Forelimb muscle (tissue), 1 donor: ENCODE data around the gene SCGB1D4. TPM values are rescaled to one million over a fixed set of nuclear protein-coding genes. Genes with fewer than 3 reads are reported as not detected.

Source experiments
- DNase-seq: peaks from one replicate; pipeline ENCODE4 v3.0.0-alpha.2; 2013; ENCODE audit warnings: low read depth
- polyA plus RNA-seq: library from polyadenylated mRNA; unstranded; fragments of 120-200 nt; gene quantifications from one replicate; pipeline ENCODE4 v1.2.1, GENCODE V29; 2013; ENCODE audit not compliant: insufficient read length

Gene SCGB1D4
- polyA plus RNA-seq, 1 donor, result not detected

GRCh38 chr11:62273789-62274275 lies 25.0 kb downstream of the SCGB1D4 start:
- no peak for DNase-seq

- no peak for DNase-seq
Measured at GRCh38 chr11:62273284-62273683, 25.6 kb downstream of the SCGB1D4 start.

GRCh38 chr11:62269654-62270278 lies 29.1 kb downstream of the SCGB1D4 start, which contains the start of gene SCGB2A2:
TSS of gene SCGB2A2 (plus strand) at chr11:62270158. CDS start at chr11:62270217, 59 bp downstream.
- DNase-seq, result no peak

DNA sequence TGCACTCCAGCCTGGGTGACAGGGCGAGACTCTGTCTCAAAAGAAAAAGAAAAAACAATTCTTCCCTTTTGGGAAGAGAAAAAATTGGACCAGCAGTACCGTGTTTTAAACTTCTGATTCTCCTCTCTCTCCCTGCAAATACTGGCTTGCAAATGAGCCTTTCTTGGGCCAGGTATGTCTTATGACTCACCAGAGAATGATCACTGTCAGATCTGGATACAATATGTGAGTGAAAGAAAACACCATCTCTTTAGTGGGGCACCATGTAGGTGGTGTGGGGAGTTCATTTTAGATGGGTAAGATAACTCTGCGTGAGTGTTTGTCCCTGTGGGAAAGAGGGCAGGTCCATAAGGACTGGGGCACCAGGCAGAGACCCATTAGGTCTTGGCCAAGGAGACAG lies 31.3 kb downstream of the SCGB1D4 start:
- no peak for DNase-seq

- DNase-seq, result no peak
Measured at GRCh38 chr11:62267050-62267449, 31.8 kb downstream of the SCGB1D4 start.

DNA sequence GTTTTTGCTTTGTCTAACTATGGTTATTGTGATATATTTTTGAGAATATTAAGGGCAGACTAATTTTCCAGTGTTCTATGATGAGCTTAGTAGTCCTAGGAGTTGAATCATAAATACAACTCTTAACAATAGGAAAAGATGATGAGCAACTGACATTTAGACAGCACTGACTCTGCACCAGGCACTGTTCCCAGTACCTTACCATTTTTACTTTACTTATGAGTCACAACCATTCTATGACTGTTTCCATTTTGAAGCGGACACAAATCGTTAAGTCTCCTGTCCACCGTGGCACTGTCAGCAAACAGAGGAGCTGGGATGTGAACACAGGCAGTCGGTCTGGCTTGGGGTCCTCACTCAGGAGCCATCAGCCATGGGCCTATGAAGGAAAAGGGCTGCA lies 32.3 kb downstream of the SCGB1D4 start:
- no peak for DNase-seq

GRCh38 chr11:62264004-62264403 lies 34.9 kb downstream of the SCGB1D4 start:
- no peak for DNase-seq

DNA sequence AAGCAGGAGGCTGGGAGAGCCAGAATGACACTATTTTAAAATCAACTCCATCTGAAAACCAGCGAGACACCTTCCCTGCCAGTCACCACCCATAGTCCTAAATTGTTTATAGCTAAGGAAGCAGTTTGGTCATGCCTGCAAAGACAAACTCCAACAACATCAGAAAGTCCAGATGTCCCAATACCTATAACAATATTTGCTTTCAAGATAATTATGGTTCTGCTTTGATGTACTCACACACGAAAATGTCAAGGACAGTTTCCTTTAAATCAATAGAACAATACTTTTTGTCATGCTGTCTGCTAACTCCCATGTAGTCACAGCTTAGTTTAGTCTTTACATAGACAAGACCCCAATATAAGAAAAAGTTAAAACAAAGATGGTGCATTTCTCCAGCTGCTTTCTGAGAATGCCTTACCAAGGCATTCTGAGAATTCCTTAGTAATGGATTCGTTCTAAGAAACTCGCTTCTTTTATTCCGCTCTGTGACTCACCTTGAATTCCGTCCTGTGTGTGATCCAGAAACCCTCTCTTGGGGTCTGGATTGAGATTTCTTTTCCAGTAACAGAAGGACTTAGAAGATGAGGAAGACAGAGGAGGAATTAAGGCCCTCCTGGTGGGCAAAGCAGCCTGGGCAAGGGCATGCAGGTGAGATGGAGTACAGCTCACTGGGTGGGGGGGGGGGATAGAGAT lies 38.5 kb downstream of the SCGB1D4 start:
- DNase-seq, result no peak

DNA sequence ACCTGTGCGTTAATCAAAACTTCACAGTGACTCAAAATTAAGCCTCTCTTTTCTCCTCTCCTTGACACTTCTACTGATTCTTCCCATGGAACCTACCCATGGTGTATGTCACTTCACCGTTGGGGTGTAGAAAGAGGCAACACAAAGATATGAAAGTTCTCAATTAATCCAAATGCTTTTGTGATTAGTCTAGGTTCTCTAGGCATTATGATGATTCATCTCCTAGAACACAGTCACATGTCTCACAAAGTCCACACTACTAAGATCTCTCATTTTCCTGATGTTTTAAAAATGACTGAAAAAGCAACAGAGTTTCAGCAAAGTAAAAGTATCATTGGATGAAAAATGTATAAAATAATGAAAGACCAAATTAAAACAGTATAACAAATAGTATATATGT lies 42.6 kb downstream of the SCGB1D4 start:
- DNase-seq, result no peak

DNA sequence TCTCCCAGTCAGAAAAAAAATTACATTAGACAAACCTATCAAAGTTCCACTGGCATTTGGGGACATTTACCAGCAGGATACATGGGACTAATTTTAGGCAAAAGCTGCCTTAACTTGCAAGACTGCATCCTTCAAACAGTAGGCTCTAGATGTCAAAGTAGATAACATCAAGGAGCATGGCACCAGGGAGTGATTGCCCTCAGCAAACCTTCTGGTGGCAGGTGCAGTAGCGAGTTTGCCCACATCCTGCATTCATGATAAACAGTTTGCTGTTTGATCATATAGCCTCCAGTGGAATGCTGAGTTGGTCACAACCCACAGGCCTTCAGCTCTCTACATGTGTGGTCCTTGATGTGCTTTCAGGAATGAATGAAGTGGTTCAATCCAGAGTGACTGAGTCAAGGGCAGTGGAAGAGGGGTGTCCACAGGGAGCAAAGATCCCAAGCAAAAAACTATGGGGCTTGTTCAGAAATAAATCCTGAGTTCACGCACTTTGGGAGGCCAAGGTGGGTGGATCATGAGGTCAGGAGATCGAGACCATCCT lies 44.8 kb downstream of the SCGB1D4 start:
- no peak for DNase-seq

DNA sequence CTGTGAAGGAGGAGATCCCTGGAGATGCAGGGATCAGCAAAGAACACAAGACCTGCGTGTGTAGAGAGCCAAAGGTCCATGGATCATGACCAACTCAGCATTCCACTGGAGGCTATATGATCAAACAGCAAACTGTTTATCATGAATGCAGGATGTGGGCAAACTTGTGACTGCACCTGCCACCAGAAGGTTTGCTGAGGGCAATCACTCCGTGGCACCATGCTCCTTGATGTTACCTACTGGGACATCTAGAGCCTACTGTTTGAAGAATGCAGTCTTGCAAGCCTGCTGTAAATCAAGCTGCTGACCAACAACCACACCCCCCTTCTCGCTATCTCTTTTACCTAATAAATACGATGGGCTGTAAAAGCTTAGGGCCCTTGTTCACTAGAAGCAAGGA lies 47.2 kb downstream of the SCGB1D4 start:
- no peak for DNase-seq

Other genes starting within 250 kb of the SCGB1D4 start
- 15.7 TPM for gene INCENP, start 175.1 kb downstream of the SCGB1D4 start, polyA plus RNA-seq
- gene SCGB1D1, start 108.9 kb downstream of the SCGB1D4 start, polyA plus RNA-seq, result not detected
- gene SCGB2A1, start 90.4 kb downstream of the SCGB1D4 start, polyA plus RNA-seq, result not detected
- not detected for gene SCGB1D2, start 56.8 kb downstream of the SCGB1D4 start, polyA plus RNA-seq
- not detected for gene SCGB2A2, start 28.9 kb downstream of the SCGB1D4 start, polyA plus RNA-seq
- 3.4 TPM for gene ASRGL1, start 38.4 kb upstream of the SCGB1D4 start, polyA plus RNA-seq
- not detected for gene SCGB1A1, start 120.0 kb upstream of the SCGB1D4 start, polyA plus RNA-seq
- 240 TPM for gene AHNAK, start 247.7 kb upstream of the SCGB1D4 start, polyA plus RNA-seq